ENCODE results near the gene C1QTNF8.

Gene C1QTNF8

GRCh38 chr16:1050516-1050915 lies 45.5 kb downstream of the C1QTNF8 start:
- DNase-seq (no peak), ATAC-seq (ENCODE audit: insufficient read depth, low read depth) (no peak)
- no peaks in the 10 kb centered on the region for H3K36me3 ChIP-seq (ENCODE audit: insufficient read depth, low read length)
- no peaks in the 10 kb centered on the region for H3K9me3 ChIP-seq (ENCODE audit: insufficient read depth, low read length, severe bottlenecking)
- no peak overlapping the region for H3K27ac ChIP-seq (ENCODE audit: low read length)
- H3K4me1 ChIP-seq (ENCODE audit: insufficient read depth, low read length), result no peaks in the 10 kb centered on the region
- no peaks in the 10 kb centered on the region for H3K27me3 ChIP-seq (ENCODE audit: insufficient read depth, low read length, poor library complexity)
- TF ChIP-seq CTCF (IDR thresholded peaks at IDR 0.05; ENCODE audit: borderline replicate concordance, extremely low read depth, low read length, poor library complexity, severe bottlenecking), result no peak
- TF ChIP-seq EZH2 (IDR thresholded peaks at IDR 0.05; ENCODE audit: borderline replicate concordance, low read depth, low read length, severe bottlenecking), result no peak
- no peak overlapping the region for H3K4me2 ChIP-seq (ENCODE audit: insufficient read depth, low read length)
- H3K9ac ChIP-seq (ENCODE audit: low read depth, low read length), result no peak overlapping the region
- no peak overlapping the region for H2AFZ ChIP-seq (ENCODE audit: low read depth, low read length)
- H3K79me2 ChIP-seq (ENCODE audit: insufficient read depth, low read length), result no peaks in the 10 kb centered on the region
- H3K4me3 ChIP-seq (ENCODE audit: low read depth in 1 of 2, low read length in 2 of 2), result no peak overlapping the region
- no peaks in the 10 kb centered on the region; the same call in 1 of the 2 replicates for H4K20me1 ChIP-seq (ENCODE audit: insufficient read depth, low read length)

GRCh38 chr16:1049976-1050247 lies 46.1 kb downstream of the C1QTNF8 start:
- H3K9me3 ChIP-seq (ENCODE audit: insufficient read depth, low read length, severe bottlenecking), result no peaks in the 10 kb centered on the region
- H3K27me3 ChIP-seq (ENCODE audit: insufficient read depth, low read length, poor library complexity), result no peaks in the 10 kb centered on the region
- no peak for TF ChIP-seq CTCF (IDR thresholded peaks at IDR 0.05; ENCODE audit: borderline replicate concordance, extremely low read depth, low read length, poor library complexity, severe bottlenecking)
- no peak for TF ChIP-seq EZH2 (IDR thresholded peaks at IDR 0.05; ENCODE audit: borderline replicate concordance, low read depth, low read length, severe bottlenecking)
- no peak overlapping the region for H2AFZ ChIP-seq (ENCODE audit: low read depth, low read length)
- no peaks in the 10 kb centered on the region for H3K36me3 ChIP-seq (ENCODE audit: insufficient read depth, low read length)
- no peak overlapping the region for H3K4me2 ChIP-seq (ENCODE audit: insufficient read depth, low read length)
- H3K4me1 ChIP-seq (ENCODE audit: insufficient read depth, low read length), result no peaks in the 10 kb centered on the region
- DNase-seq, result no peak
- no peak overlapping the region for H3K27ac ChIP-seq (ENCODE audit: low read length)
- no peaks in the 10 kb centered on the region; the same call in 1 of the 2 replicates for H4K20me1 ChIP-seq (ENCODE audit: insufficient read depth, low read length)
- no peaks in the 10 kb centered on the region for H3K79me2 ChIP-seq (ENCODE audit: insufficient read depth, low read length)
- H3K9ac ChIP-seq (ENCODE audit: low read depth, low read length), result no peak overlapping the region
- no peak for ATAC-seq (ENCODE audit: insufficient read depth, low read depth)
- no peak overlapping the region for H3K4me3 ChIP-seq (ENCODE audit: low read depth in 1 of 2, low read length in 2 of 2)

GRCh38 chr16:1049113-1049975 lies 46.7 kb downstream of the C1QTNF8 start:
- Histone ChIP-seq H3K4me3 (ENCODE audit: low read depth in 1 of 2, low read length in 2 of 2) (no peak overlapping the region), H3K27ac (ENCODE audit: low read length) (no peak overlapping the region), H3K36me3 (ENCODE audit: insufficient read depth, low read length) (no peaks in the 10 kb centered on the region), H3K9me3 (ENCODE audit: insufficient read depth, low read length, severe bottlenecking) (no peaks in the 10 kb centered on the region), H2AFZ (ENCODE audit: low read depth, low read length) (no peak overlapping the region), H3K79me2 (ENCODE audit: insufficient read depth, low read length) (no peaks in the 10 kb centered on the region), H3K27me3 (ENCODE audit: insufficient read depth, low read length, poor library complexity) (no peaks in the 10 kb centered on the region), H4K20me1 (ENCODE audit: insufficient read depth, low read length) (no peaks in the 10 kb centered on the region; the same call in 1 of the 2 replicates), H3K9ac (ENCODE audit: low read depth, low read length) (no peak overlapping the region), H3K4me2 (ENCODE audit: insufficient read depth, low read length) (no peak overlapping the region), H3K4me1 (ENCODE audit: insufficient read depth, low read length) (no peaks in the 10 kb centered on the region)
- no peak for TF ChIP-seq CTCF (IDR thresholded peaks at IDR 0.05; ENCODE audit: borderline replicate concordance, extremely low read depth, low read length, poor library complexity, severe bottlenecking)
- no peak for TF ChIP-seq EZH2 (IDR thresholded peaks at IDR 0.05; ENCODE audit: borderline replicate concordance, low read depth, low read length, severe bottlenecking)
- no peak for ATAC-seq (ENCODE audit: insufficient read depth, low read depth)
- DNase-seq, result no peak

All from DND-41 (cell line).